ENCODE measurements around the gene TMEM63C.

Gene TMEM63C

GRCh38 chr14:77181603-77182437 is at the start of gene TMEM63C:
TMEM63C (plus strand) TSS chr14:77181798; CDS start chr14:77218814, 37,016 bp downstream.
- Histone ChIP-seq H3K4me3 (peak within 1 kb of the TSS; percentile 83), H3K27me3 (no peaks in the 10 kb centered on the region), H3K9me3 (no peaks in the 10 kb centered on the region), H3K4me2 (peak within 1 kb of the TSS; percentile 96), H3K4me1 (peaks cover 68% of the 10 kb centered on the region), H3K27ac (peak within 1 kb of the TSS; percentile 75), H4K20me1 (no peaks in the 10 kb centered on the region), H3K9ac (peak within 1 kb of the TSS; percentile 77), H3K36me3 (peaks cover 8% of the 10 kb centered on the region; the same call in 1 of the 2 replicates)
- TF ChIP-seq Cebpa-rat (IDR thresholded peaks at IDR 0.05): no peak

- Histone ChIP-seq H3K27me3 (peaks cover 86% of the 10 kb centered on the region), H3K27ac (no peak overlapping the region), H3K36me3 (no peaks in the 10 kb centered on the region), H3K9ac (no peak overlapping the region), H3K4me1 (0 out of 2 replicates have a peak, but pooled peaks cover 5% of the 10 kb centered on the region), H3K9me3 (no peaks in the 10 kb centered on the region), H3K4me2 (no peak overlapping the region), H4K20me1 (peaks cover 87% of the 10 kb centered on the region; the same call in 1 of the 2 replicates), H3K4me3 (no peak overlapping the region)
- TF ChIP-seq Cebpa-rat (IDR thresholded peaks at IDR 0.05): no peak
These were observed 49.6 kb upstream of the TMEM63C start for GRCh38 chr14:77131871-77132486.

- Histone ChIP-seq H4K20me1 (peaks cover 80% of the 10 kb centered on the region; the same call in 1 of the 2 replicates), H3K4me1 (0 out of 2 replicates have a peak, but pooled peaks cover 5% of the 10 kb centered on the region), H3K27me3 (peaks cover 83% of the 10 kb centered on the region), H3K4me3 (no peak overlapping the region), H3K36me3 (no peaks in the 10 kb centered on the region), H3K4me2 (no peak overlapping the region), H3K9me3 (no peaks in the 10 kb centered on the region), H3K9ac (no peak overlapping the region), H3K27ac (no peak overlapping the region)
- TF ChIP-seq Cebpa-rat (IDR thresholded peaks at IDR 0.05): no peak
These were observed 47.8 kb upstream of the TMEM63C start for GRCh38 chr14:77133720-77134338.

GRCh38 chr14:77139022-77139421 is 42.6 kb upstream of the TMEM63C start:
- TF ChIP-seq Cebpa-rat (IDR thresholded peaks at IDR 0.05): no peak
- Histone ChIP-seq H3K4me2 (peak overlapping the region; percentile 69), H3K27ac (no peak overlapping the region), H4K20me1 (peaks cover 76% of the 10 kb centered on the region), H3K27me3 (peaks cover 87% of the 10 kb centered on the region), H3K9ac (no peak overlapping the region), H3K9me3 (no peaks in the 10 kb centered on the region), H3K36me3 (no peaks in the 10 kb centered on the region), H3K4me1 (peaks cover 31% of the 10 kb centered on the region), H3K4me3 (0 out of 2 replicates have a peak overlapping the region, but pooled peaks have one; percentile 2)

GRCh38 chr14:77139540-77140358 is 41.8 kb upstream of the TMEM63C start:
- H3K9ac ChIP-seq: no peak overlapping the region
- no peak for TF ChIP-seq Cebpa-rat (IDR thresholded peaks at IDR 0.05)
- H3K27ac ChIP-seq: no peak overlapping the region
- H3K4me1 ChIP-seq: peaks cover 28% of the 10 kb centered on the region
- no peaks in the 10 kb centered on the region for H3K36me3 ChIP-seq
- peak overlapping the region; percentile 69 for H3K4me2 ChIP-seq
- H4K20me1 ChIP-seq: peaks cover 70% of the 10 kb centered on the region
- H3K9me3 ChIP-seq: no peaks in the 10 kb centered on the region
- H3K27me3 ChIP-seq: peaks cover 88% of the 10 kb centered on the region
- H3K4me3 ChIP-seq: 0 out of 2 replicates have a peak overlapping the region, but pooled peaks have one; percentile 2

DNA sequence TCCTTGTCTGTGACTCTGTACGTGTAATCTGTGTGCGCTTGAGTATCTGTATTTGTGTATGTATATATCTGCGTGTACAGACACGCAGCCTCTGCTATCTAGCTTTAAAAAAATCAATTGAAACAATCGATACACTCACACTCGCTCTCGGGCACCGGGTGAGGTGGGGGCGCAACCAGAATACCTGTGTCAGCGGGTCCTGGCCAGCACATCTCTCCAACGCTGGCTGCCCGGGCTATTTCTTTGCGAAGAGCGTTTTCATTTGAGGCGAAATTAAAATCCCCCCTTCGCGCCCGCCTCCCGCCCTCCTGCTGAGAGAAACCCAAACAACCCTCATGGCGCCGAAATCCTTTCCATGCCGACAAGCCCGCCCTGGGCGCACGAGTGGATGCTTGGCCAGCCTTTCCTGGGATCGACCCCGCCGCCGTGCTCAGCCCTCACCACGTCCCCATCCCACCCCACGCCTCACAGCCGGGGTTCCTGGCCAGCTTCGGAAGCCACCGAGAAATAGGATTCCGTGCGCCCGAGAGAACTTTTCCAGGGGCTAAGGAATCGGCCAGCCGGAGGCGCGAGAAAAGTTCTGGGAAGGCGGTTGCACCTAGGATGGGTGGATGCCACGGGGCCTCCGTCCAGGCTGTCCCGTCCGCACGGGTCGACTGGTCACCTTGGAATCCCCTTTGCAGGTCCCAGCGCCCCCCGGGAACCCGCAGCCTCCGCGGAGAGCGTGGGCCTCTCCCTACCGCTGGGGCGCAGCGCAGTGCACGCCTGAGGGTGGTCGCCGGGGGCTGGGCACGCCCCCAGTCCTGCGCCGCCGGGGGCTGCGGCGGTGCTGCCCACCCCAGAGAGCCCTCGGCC is 41.0 kb upstream of the TMEM63C start:
- Histone ChIP-seq H3K36me3 (no peaks in the 10 kb centered on the region), H4K20me1 (peaks cover 62% of the 10 kb centered on the region), H3K27ac (no peak overlapping the region), H3K4me2 (peak overlapping the region; percentile 99), H3K9ac (no peak overlapping the region), H3K27me3 (peaks cover 96% of the 10 kb centered on the region), H3K4me3 (peak overlapping the region; percentile 69), H3K9me3 (no peaks in the 10 kb centered on the region), H3K4me1 (peaks cover 28% of the 10 kb centered on the region)
- TF ChIP-seq Cebpa-rat (IDR thresholded peaks at IDR 0.05): no peak

- Histone ChIP-seq H3K36me3 (no peaks in the 10 kb centered on the region), H3K9me3 (no peaks in the 10 kb centered on the region), H4K20me1 (peaks cover 57% of the 10 kb centered on the region), H3K27ac (no peak within 1 kb of the TSS), H3K27me3 (peaks cover 97% of the 10 kb centered on the region), H3K4me1 (peaks cover 28% of the 10 kb centered on the region), H3K9ac (no peak within 1 kb of the TSS), H3K4me2 (peak within 1 kb of the TSS; percentile 99), H3K4me3 (peak within 1 kb of the TSS; percentile 69)
- no peak for TF ChIP-seq Cebpa-rat (IDR thresholded peaks at IDR 0.05)
These were observed 40.2 kb upstream of the TMEM63C start, which contains the start of gene ZDHHC22 for GRCh38 chr14:77141214-77142004. ZDHHC22 (minus strand) TSS chr14:77141791; CDS start chr14:77139738, 2,053 bp downstream.
